GM19452 (cell line): ENCODE data around the gene KCTD17.

Experiments
- ATAC-seq: cut with Tn5 transposase; IDR thresholded peaks from one replicate; pipeline ENCODE4 v1.9.1; 2021; ENCODE audit not compliant: unreplicated experiment

KCTD17 gene

GRCh38 chr22:37039466-37039865 is 12.1 kb upstream of the KCTD17 start:
- no peak for ATAC-seq

GRCh38 chr22:37043209-37043827 is 8.2 kb upstream of the KCTD17 start:
- no peak for ATAC-seq

GRCh38 chr22:37043828-37044538 is 7.6 kb upstream of the KCTD17 start:
- no peak for ATAC-seq

DNA sequence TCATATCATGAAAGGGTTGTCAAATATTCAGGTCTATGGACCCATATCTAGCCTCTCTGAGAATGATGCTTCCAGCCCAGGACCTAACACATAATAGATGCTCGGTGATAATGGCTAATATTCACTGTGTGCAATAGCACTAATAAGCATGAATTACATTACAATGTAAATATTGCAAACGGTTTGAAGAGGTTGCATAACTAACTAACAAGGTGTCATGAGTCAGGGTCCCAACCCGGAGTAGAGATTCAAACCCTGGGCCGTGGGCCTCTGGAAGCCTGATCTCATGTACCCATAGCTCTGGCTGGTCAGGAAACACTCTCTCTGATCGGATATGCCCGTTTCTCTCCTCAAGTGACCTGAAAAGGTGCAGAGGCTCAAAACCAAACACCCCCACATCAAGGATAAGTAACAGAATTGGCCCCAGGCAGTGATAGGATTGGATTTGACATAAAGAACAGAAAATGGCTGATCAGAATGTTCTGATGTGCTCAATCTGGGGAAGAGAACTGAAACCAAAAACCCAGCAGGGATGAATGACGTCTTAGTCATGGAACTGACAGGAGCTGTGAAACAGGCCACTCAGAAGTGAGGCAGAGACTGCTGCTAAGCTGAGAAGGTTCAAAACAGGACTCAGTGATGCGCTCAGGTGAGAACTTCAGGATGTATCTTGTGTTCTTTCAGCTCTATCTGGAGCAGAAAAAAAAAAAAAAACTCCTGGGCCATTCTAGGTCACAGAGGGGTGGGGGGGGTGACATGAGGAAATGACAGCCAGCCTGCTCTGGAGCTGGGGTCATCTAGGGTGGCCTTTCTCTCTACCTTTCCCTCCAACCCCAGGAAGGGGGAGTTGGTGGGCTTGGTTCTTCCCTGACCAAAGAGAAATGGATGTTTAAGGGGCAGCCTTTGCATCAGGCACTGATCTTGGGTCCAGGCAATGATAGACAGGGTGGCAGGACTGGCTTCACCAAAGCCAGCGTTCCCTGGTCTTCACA is 6.6 kb upstream of the KCTD17 start:
- ATAC-seq = no peak

GRCh38 chr22:37045958-37046357 is 5.6 kb upstream of the KCTD17 start:
- no peak for ATAC-seq

DNA sequence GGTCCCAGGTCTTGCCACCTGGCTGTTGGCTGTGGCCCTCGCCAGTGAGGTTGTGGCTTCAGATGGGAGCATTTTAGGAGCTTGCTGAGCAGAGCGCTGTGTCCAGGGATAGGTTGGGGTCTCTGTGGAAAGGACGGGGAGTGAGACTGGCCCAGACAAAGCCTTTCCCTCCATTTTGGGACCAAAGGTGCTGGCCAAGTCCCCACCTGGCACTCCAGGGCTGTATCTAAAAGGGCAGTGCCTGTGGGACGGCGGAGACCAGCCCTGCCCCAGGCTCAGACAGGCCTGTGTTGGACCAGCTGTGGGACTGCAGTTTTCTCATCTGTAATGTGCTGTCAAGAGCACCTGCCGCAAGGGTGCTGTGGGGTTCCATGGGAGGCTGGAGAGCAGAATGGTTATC is 5.0 kb upstream of the KCTD17 start:
- ATAC-seq = no peak

GRCh38 chr22:37047006-37047405 is 4.5 kb upstream of the KCTD17 start:
- ATAC-seq = no peak

- no peak for ATAC-seq
Observed at GRCh38 chr22:37048133-37048532, 3.4 kb upstream of the KCTD17 start.

DNA sequence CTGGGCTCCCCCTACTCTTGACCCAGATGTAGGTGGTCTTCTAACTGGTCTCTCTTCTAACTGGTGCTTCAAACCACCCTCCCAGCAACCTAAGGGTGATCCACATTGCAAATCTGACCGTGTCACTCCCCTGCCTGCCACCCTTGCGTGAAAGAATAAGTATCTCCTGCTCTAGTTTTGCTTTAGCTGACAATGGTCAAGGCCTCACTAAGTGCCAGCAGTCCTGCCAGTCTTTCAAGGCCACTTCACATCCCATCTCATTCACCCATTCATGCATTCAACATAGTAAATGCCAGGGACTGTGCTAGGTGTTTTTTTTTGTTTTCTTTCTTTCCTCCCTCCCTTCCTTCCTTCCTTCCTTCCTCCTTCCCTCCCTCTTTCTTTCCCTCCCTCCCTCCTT is 2.3 kb upstream of the KCTD17 start:
- no peak for ATAC-seq

DNA sequence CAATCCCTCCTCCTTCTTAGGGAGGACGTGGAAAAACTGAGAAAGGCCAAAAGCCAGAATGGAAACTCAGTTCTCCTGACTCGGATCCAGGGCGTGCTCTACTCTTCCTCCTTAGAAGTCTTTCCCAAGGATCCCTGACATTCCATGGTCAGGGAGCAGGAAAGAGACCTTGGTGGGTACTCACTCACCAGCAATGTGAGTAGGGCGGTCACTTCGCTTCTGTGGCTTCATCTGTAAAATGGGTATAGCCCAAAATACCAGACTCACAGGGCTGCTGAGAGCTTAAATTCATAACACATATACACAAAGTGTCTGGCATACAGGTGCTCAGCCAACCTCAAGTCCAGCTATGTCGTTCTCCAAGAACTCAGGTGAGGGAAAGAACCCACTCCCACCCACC is 629 bp upstream of the KCTD17 start:
- ATAC-seq = no peak

DNA sequence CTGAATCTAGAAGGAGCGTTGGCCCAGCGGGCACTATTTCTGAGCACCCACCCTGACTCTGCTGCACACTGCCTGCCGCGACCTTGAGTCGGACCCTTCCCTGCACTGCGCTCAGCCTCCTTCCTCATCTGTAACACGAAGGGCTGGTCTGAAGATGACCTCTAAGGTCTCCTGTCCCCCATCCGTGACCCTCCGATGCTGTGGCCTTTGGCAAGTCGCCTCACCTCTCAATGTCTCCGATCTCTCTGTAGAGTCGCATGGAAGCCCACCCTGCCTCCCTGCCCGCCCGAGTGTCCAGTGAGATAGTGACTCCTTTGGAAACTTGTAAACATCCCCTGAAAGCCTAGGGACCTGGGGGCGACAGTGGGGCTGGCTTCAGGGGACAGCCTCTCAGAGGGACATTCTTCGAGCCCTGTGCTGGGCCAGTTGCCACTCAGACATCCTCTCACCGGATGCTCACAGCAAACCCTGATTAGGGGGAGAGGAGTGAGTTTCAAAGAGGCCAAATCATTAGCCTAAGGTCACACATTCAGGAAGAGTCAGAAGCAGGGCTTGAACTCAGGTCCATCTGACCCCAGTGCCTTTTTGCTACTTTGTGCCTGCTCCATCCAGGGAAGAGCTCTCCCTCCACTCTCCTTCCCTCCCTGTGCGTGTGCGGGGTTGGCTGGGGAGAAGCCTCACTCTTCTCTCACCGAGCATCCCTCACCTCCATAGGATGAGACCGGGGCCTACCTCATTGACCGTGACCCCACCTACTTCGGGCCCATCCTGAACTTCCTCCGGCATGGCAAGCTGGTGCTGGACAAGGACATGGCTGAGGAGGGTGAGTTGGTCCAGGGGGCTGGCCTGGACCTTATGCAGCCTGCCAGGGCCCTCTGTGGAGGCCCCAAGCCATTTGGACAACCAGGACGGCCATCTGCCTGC is 1.1 kb downstream of the KCTD17 start:
- ATAC-seq = no peak

DNA sequence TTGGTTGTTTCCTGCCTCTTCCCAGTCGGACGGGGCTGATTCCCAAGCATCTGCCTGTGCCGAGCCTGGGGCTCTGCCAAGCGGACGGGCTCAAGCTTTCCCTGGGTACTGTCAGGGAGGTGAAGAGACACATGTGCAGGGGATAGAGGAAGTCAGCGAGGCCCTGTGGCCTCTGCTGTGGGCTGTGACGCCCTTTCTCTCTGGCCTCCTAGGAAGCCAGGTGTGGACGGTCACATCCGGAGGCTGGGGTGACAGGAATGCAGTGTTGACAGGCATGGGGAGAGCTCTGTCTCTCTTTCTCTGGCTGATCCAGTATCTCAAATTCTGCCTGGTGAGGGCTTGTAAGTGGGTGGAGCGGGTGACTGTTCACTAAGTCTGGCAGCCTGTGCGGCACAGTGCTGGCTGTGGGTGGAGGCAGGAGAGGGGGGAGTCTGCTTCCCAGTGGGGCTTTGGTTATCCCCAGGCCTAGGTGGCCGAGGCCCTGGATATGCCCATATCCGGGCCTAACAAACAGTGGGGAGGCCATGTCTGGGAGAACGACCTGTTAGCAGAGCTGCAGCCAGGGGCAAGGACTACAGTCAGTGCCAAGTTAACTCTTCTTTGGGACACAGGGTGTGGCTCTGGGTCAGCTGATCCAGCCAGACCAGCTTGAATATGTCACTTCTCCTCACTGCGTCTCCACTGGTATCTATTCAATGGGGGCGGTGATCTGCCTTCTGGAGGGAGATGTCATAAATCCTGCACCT is 1.9 kb downstream of the KCTD17 start:
- no peak for ATAC-seq

- no peak for ATAC-seq
Observed at GRCh38 chr22:37054056-37054395, 2.5 kb downstream of the KCTD17 start.

DNA sequence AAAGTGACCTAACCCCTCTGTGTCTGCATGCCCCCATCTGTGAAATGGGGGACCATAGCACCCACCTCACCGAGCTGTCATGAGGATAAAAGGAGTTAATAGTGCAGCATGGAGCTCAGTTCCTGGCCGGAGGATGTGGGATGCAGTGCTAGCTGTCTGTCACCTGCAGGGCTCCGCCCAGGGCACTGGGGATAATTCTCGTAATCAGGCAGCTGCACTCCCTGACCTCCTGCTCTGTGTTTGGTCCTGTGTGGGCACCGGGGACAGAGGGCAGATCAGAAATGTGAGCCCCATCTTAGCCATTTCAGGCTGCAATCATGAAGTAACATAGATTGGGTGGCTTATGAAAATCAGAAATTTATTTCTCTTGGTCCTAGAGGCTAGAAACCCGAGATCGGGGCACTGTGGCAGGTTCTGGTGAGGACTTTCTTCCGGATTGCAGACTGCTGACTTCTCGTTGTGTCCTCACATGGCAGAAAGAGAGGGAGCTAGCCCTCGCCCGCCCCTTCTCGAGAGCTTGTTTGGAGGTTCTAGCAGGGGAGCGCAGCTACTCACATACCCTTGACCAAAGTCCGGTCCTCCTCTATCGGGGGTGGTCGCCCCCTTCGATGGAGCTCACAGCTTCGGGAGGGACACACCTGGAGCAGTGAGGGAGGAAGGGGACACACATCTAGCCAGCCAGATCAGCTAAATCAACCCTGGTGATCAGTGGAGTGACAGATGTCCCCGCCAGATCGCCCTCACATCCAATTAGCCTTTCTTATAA is 3.2 kb downstream of the KCTD17 start:
- no peak for ATAC-seq

DNA sequence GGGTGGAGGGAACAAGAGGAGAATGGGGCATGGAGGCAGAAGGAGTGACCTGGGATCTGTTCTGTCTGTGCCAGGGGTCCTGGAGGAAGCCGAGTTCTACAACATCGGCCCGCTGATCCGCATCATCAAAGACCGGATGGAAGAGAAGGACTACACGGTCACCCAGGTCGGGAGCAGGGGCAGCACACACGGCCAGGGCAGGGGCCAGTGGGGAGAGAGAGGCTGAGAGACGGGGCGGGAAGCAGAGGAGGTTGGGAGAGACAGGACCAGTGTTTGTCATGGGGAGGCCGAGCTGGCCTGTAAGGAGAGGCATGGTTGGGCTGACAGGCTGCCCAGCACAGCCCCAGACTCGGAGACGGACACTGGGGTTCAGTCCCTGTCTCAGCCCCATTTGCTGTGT is 4.7 kb downstream of the KCTD17 start:
- no peak for ATAC-seq

DNA sequence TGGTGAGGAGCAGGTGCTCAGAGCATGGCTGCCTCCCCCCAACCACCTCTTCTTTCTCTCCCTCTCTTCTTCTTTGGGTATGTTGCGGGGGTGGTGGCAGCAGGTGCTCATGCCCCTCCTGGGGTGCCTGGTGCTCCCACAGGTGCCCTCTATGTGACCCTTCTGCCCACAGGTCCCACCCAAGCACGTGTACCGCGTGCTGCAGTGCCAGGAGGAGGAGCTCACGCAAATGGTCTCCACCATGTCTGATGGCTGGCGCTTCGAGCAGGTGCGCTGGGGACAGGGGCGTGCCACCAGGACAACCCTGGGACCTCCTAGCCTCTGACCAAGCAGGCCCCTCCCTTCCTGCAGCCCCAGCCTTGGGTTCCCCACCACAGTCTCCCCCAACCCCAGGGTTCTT is 5.7 kb downstream of the KCTD17 start:
- no peak for ATAC-seq

DNA sequence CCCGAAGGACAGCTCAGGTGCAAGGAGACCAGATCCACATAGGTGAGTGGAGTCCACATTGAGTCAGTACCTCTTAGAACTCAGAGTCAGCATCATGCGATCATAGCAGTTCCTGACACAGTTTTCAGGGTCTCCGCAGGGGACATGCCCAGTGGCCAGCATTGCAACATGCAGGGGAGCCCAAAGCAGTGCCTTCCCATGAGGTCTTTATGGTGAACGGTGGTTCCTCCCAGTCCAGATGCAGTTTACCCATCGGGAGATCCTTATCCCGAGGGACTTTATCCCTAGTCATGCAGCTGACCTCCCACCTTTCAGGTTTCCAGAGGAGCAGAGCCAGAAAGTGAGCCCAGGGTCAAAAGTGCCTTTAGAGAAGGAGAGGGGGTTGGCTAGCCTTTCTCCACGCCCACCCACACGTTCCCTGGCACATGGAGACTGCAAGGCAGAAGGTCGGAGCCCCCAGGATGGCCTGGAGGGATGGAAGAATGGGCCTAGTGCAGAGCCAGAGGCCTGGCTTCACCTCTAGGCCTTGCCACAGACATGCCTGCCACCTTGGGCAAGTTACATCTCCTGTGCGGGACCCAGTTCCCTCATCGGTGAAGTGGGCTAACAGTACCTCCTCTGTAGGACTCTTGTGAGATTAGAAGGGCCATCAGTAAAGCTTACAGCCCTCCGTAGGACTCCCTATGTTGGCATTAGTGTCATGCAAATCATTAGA is 6.4 kb downstream of the KCTD17 start:
- ATAC-seq = no peak

DNA sequence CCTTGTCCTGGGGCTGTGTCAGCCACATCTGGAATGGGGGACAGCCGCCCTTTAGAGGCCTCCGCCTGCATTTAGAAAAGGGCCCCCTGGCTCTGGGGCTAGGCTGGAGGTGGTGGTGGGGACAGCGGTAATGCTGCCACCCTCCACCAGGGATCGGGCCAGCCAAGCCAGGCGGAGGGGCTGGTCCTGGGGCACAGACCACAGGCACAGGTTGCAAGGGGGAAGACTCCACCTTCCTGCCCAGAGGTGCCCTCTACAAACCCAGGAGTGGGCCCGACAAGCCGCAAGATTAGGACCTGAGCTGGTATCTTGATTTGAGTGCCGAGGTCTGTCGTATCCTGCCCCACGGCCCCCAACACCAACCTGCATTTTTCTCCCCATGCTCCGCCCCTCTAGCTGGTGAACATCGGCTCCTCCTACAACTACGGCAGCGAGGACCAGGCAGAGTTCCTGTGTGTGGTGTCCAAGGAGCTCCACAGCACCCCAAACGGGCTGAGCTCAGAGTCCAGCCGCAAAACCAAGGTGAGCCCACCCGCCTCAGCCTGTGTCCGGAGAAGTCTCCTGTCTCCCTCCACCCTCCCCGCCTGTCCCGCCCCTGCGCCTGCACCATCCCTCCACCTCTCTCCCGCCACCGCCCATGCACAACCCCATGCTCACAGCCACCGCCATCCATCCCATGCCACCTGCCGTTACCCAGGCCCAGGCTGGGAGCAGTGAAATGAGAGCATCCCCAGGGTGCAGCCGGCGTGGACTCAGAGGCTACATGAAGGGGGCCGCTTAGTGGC is 7.6 kb downstream of the KCTD17 start:
- no peak for ATAC-seq
